ENCODE results near the gene FIG4.
"Not testable (repeated sequence)": the region's sequence is repeated elsewhere in the genome, so short reads cannot be mapped to it uniquely, and the experiment has no call there.

Gene FIG4

DNA sequence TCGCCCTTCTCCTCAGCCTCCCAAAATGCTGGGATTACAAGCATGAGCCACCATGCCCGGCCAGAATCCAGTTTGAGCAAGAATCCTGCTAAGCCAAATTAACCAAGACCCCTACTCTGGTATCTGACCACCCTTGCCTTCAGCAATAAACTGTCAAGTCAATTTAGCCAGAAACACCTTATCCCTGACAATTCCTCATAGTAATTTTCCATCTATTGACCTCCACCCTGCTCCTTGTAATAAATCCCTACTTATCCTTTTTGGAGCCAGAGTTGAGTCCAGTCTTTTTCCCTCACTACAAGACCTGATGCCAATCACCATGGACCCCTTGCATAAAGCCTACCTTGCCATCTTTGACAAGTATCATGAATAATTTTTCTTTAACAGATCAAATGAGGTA is 173.0 kb downstream of the FIG4 start:
- DNase-seq: no peak

DNA sequence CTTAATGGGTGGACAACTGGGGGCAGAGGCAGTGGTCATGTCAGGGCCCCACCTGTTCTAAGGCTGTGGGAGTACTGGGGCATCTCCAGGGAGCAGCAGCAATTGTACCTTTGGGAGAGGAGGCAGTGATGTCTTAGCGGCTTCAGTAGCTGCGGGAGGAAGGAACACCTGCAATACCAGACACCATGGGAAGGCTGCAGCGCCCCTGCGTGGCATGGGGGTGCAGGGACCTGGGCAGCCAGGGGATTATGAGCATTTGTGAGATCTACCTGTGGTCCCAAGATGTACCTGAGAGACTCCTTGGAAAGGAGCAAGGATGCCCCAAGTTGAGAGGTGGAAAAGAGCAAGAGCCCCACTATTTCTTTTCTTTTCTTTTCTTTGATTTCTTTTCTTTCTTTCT is 174.9 kb downstream of the FIG4 start:
- DNase-seq: no peak

- DNase-seq: no peak
These were observed 176.2 kb downstream of the FIG4 start for GRCh38 chr6:109867009-109867969.

DNA sequence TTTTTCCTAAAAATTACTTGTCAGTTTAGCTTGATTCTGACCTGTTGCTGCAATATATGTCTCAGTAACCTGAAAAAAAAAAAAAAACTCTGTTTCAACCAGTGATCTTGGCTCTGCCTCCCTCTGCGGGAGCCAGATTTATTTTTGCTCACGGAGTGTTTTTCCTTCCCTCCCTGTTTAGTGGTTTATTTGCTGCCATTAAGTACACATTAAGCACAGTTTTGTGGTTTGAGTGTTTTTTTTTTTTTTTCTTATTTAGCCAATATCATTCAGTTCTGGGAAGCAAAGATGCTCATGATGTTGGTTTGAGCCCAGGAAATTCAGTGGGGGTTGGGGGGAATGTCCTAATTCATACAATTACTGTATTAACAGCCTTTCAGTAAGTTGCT is 176.9 kb downstream of the FIG4 start:
- DNase-seq: no peak

DNA sequence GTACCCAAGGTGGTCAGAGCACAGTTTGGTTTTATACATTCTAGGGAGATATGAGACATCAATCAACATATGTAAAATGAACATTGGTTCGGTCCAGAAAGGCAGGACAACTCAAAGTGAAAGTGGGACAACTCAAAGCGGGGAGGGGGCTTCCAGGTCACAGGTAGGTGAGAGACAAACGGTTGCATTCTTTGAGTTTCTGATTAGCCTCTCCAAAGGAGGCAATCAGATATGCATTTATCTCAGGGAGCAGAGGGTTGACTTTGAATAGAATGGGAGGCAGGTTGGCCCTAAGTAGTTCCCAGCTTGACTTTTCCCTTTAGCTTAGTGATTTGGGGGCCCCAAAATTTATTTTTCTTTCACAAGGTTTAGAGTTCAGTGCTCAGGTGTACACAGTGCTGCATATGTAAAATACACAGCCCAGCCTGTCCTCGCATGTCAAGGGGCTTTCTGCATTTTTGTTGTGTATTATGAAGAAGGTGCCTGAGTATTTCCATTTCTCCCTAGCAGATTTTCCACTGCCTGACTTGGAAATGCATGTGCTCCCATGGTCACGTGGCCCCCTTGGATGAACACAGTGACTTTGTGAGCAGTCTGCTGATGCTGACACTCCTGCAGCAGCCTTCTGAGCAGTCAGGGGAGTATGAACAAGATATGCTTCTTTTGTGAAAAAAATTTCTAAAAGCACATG is 178.4 kb downstream of the FIG4 start:
- DNase-seq: not testable (repeated sequence)

DNA sequence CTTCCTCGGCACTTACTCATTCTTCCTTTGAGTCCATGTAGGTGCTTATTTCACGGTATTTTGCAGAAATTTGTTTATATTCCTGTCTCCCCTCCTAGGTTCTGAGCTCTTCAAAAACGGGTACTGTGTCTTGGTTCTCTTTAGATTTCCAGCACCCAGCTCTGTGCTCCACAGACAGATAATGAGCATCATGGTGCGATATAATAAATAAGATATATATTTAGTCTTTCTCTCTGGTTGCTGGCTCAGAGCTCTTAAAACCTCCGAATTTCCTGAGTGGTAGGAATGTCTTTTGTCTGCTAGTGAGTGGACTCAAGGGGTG is 179.0 kb downstream of the FIG4 start:
- no peak for DNase-seq

- no peak for DNase-seq
These were observed 181.5 kb downstream of the FIG4 start for GRCh38 chr6:109872549-109872948.

DNA sequence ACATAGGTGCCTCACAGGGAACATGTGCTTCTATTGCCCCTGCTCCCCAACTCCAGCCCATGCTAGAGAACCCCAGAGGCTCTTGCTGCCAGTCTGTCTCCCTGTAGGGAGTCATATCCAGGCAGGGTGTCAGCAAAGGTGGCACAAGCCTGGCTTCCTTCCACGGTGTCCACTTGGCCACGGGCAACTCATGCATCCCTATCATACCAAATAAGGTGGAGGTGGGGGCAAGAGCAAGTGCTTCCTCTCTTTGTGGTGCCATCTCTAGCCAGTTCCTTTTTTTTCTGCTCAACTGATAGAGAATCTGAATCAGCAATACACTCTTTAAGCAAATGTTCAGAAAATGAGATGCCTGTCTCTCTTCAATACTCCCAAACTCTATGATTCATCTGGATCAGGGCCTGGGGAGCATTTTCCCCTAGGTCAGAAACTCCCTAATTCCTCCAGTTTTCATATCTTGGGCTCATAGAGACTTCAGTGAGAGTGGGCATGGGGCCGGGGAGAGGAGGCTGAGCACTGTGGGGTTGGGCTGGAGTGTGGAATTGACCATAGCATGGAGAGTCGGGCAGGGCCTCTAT is 182.0 kb downstream of the FIG4 start:
- DNase-seq: no peak

DNA sequence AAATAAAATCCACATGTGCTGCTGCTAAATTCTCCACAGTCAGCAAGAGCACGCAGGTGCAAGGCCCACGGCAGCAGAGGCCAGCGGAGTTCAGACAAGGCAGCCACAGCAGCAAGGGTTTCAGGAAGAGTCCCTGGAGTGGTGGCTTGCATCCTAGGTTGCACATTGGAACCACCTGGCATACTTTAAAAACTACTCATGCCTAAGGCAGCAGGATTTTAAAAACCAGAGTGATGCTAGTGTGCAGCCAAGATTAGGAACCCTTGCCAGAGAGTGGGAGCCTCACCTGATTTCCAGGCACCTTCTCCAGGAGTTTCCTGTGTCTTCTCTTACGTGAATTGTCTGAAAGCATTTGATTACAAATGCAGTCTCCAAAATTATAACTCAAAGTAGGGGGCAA is 183.0 kb downstream of the FIG4 start:
- DNase-seq: no peak

DNA sequence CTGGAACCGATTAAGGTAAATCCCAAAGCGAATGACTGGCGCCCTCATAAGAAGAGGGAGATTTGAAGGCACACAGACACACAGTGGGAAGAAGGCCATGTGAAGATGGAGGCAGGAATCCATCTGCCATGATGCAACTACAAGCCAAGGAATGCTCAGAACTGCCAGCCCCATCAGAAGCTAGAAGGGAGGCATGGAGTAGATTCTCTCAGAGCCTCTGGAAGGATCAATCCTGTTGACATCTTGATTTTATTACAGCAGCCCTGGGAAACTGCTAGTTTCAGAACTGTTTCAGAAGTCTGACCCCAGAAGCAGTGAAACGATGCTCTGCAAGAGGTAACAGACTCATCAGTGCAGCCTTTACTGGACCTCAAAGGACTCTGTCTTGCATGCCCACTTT is 183.5 kb downstream of the FIG4 start:
- no peak for DNase-seq

Measured in activated naive CD4-positive, alpha-beta T cell treated with anti-CD3 and anti-CD28 coated beads, Interleukin-2, amount 50 U/mL, for 16 hours (primary cell).